Activated CD8-positive, alpha-beta T cell treated with anti-CD3 and anti-CD28 coated beads for 36 hours (primary cell): Measurements from ENCODE around the gene SMPD2. TPM values are rescaled to one million over a fixed set of nuclear protein-coding genes. Genes with fewer than 3 reads are reported as not detected.

Source experiments
- ATAC-seq: fragments of 200-7000 bp; cut with Tn5 transposase; one replicate; pipeline ENCODE4 v1.10.0; 2021; ENCODE audit warnings: mild to moderate bottlenecking, moderate library complexity
- CTCF ChIA-PET: fragments of 350-600 bp; sonication (Branson Sonifier 250); formaldehyde crosslinking; loops from one replicate; lab custom pipeline; 2021; ENCODE audit warnings: antibody characterized with exemption; lab: Charles Lee
- POLR2A ChIA-PET: fragments of 350-600 bp; sonication (Branson Sonifier 250); formaldehyde crosslinking; loops from one replicate; lab custom pipeline; 2021; ENCODE audit warnings: antibody characterized with exemption; lab: Charles Lee
- DNase-seq: peaks from one replicate; pipeline ENCODE4 v3.0.0-alpha.2; 2020
- H3K27ac Mint-ChIP-seq: one replicate; pipeline ENCODE4 v1.8.0; 2021; ENCODE audit warnings: mild to moderate bottlenecking, mixed read lengths
- H3K27me3 Mint-ChIP-seq: one replicate; pipeline ENCODE4 v1.8.0; 2021; ENCODE audit warnings: mixed read lengths
- H3K36me3 Mint-ChIP-seq: one replicate; pipeline ENCODE4 v1.8.0; 2021; ENCODE audit warnings: low read depth, mixed read lengths
- H3K4me1 Mint-ChIP-seq: one replicate; pipeline ENCODE4 v1.8.0; 2021; ENCODE audit warnings: low read depth, mixed read lengths
- H3K4me3 Mint-ChIP-seq: one replicate; pipeline ENCODE4 v1.8.0; 2021; ENCODE audit warnings: mild to moderate bottlenecking, moderate library complexity, mixed read lengths
- H3K9me3 Mint-ChIP-seq: one replicate; pipeline ENCODE4 v1.8.0; 2021; ENCODE audit warnings: mixed read lengths
- CTCF ChIP-seq: fragments of 200-600 bp; IDR thresholded peaks from one replicate; pipeline ENCODE4 v1.8.0; 2022; ENCODE audit warnings: antibody characterized with exemption, mild to moderate bottlenecking
- intact Hi-C: fragments of 100-400 bp; cut with micrococcal nuclease; formaldehyde crosslinking; loops from one replicate; pipeline ENCODE4 v1.10.0; 2022
- total RNA-seq, 2 experiments: library from RNA; stranded (reverse); gene quantifications; one replicate each; pipeline ENCODE4 v1.2.3, GENCODE V29; 2021

SMPD2 gene
- total RNA-seq, 2 experiments from 2014 or later = 8.7 to 9.6 TPM

GRCh38 chr6:109469591-109470189, 29.2 kb downstream of the SMPD2 start:
- ChIA-PET CTCF (interaction anchor here (1.0 to 1.7 kb wide), 4 partner anchors 9 to 13 kb away, joined by 3 to 7 read pairs (median 5); partner anchors contain the start of gene MICAL1), POLR2A (interaction anchor here (1.0 to 1.7 kb wide), 2 partner anchors 9 kb away, joined by 3 to 4 read pairs; no protein-coding TSS in a partner anchor)
- Mint-ChIP-seq H3K27ac (peak overlapping the region; percentile 10), H3K4me3 (no peak overlapping the region), H3K4me1 (peaks cover 70% of the 10 kb centered on the region), H3K9me3 (no peaks in the 10 kb centered on the region), H3K36me3 (peaks cover 80% of the 10 kb centered on the region), H3K27me3 (no peaks in the 10 kb centered on the region)
- intact Hi-C loops = no loop called here
- no peak for ATAC-seq
- no peak for DNase-seq
- TF ChIP-seq CTCF = no peak

GRCh38 chr6:109471105-109471810, 30.7 kb downstream of the SMPD2 start:
- Mint-ChIP-seq H3K4me1 (peaks cover 71% of the 10 kb centered on the region), H3K4me3 (no peak overlapping the region), H3K27ac (peak overlapping the region; percentile 36), H3K9me3 (no peaks in the 10 kb centered on the region), H3K27me3 (no peaks in the 10 kb centered on the region), H3K36me3 (peaks cover 81% of the 10 kb centered on the region)
- intact Hi-C loops = no loop called here
- CTCF ChIA-PET = interaction anchor here (2.3 kb wide), 1 partner anchor 10 kb away, joined by 10 read pairs; no protein-coding TSS in a partner anchor
- ATAC-seq (no peak), DNase-seq (no peak)
- TF ChIP-seq CTCF = no peak
- POLR2A ChIA-PET = interaction anchor here (0.6 to 1.4 kb wide), 2 partner anchors 29 to 288 kb away, joined by 3 to 4 read pairs; no protein-coding TSS in a partner anchor

GRCh38 chr6:109472132-109472995, 31.8 kb downstream of the SMPD2 start:
- ChIA-PET POLR2A (interaction anchor here (0.6 to 1.3 kb wide), 3 partner anchors 10 to 398 kb away, joined by 3 to 6 read pairs (median 4); partner anchors contain the start of gene ZBTB24), CTCF (interaction anchor here (1.0 to 2.3 kb wide), 3 partner anchors 8 to 15 kb away, joined by 3 to 10 read pairs (median 6); no protein-coding TSS in a partner anchor)
- Mint-ChIP-seq H3K27ac (peak overlapping the region; percentile 53), H3K4me3 (no peak overlapping the region), H3K9me3 (no peaks in the 10 kb centered on the region), H3K36me3 (peaks cover 79% of the 10 kb centered on the region), H3K27me3 (no peaks in the 10 kb centered on the region), H3K4me1 (peaks cover 76% of the 10 kb centered on the region)
- intact Hi-C loops = no loop called here
- no peak for DNase-seq
- peak; percentile 41 for ATAC-seq
- no peak for TF ChIP-seq CTCF

GRCh38 chr6:109473120-109473519, 32.6 kb downstream of the SMPD2 start:
- H3K27ac Mint-ChIP-seq = peak overlapping the region; percentile 53
- POLR2A ChIA-PET = interaction anchor here (1.0 to 1.3 kb wide), 2 partner anchors 9 to 15 kb away, joined by 4 to 6 read pairs; partner anchors contain the start of gene ZBTB24

More at GRCh38 chr6:109473120-109473519, 32.6 kb downstream of the SMPD2 start:
- H3K27me3 Mint-ChIP-seq = no peaks in the 10 kb centered on the region
- CTCF ChIA-PET = interaction anchor here (1.0 to 2.3 kb wide), 3 partner anchors 8 to 16 kb away, joined by 3 to 10 read pairs (median 6); no protein-coding TSS in a partner anchor
- ATAC-seq (no peak), DNase-seq (no peak)
- no peaks in the 10 kb centered on the region for H3K9me3 Mint-ChIP-seq
- no peak for TF ChIP-seq CTCF
- H3K4me1 Mint-ChIP-seq = peaks cover 77% of the 10 kb centered on the region
- H3K36me3 Mint-ChIP-seq = peaks cover 78% of the 10 kb centered on the region
- intact Hi-C loops = no loop called here
- no peak overlapping the region for H3K4me3 Mint-ChIP-seq
